Right hindlimb (tissue), 1 donor: ENCODE measurements around the gene EFNB3.
A peak's percentile ranks its signal among the peaks of the same experiment; 100 is the strongest.

Experiments
- DNase-seq: peaks from one replicate; pipeline ENCODE4 v3.0.0-alpha.2; 2018

EFNB3 gene

DNA sequence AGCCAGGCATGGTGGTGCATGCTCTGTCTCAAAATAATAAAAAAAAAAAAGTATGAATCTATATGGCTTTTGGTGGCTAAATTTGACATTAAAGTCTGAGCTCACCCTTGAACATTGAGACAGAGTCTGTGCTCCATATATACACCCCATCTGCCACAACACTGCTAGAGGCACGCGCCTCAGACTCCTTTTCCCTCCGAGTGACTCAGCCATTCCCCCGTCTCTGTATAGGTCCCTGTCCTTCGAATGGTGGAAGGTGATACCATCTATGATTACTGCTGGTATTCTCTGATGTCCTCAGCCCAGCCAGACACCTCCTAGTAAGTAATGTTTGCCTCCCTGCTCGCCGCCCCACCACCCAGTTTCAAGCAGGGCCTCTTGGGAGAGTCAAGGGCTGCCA lies 4.5 kb upstream of the EFNB3 start:
- DNase-seq: no peak

DNA sequence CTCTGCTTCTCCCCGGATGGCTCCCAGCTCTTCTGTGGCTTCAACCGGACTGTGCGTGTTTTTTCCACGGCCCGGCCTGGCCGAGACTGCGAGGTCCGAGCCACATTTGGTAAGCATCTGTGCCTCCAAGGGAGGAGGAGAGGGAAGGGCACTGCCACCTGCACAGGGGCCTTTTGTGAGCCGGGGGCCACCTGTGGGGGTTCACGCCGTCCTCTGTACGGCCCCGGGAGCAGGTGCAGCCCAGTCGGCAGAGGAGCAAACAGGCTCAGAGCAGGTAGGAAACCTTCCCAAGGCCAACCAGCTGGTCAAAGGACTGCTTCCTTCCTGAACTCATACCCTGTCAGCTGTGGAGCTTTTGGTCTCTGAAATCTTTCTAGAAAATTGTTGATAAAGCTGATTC lies 3.3 kb upstream of the EFNB3 start:
- DNase-seq: no peak

GRCh38 chr17:7702776-7703175 lies 2.2 kb upstream of the EFNB3 start:
- DNase-seq: no peak

DNA sequence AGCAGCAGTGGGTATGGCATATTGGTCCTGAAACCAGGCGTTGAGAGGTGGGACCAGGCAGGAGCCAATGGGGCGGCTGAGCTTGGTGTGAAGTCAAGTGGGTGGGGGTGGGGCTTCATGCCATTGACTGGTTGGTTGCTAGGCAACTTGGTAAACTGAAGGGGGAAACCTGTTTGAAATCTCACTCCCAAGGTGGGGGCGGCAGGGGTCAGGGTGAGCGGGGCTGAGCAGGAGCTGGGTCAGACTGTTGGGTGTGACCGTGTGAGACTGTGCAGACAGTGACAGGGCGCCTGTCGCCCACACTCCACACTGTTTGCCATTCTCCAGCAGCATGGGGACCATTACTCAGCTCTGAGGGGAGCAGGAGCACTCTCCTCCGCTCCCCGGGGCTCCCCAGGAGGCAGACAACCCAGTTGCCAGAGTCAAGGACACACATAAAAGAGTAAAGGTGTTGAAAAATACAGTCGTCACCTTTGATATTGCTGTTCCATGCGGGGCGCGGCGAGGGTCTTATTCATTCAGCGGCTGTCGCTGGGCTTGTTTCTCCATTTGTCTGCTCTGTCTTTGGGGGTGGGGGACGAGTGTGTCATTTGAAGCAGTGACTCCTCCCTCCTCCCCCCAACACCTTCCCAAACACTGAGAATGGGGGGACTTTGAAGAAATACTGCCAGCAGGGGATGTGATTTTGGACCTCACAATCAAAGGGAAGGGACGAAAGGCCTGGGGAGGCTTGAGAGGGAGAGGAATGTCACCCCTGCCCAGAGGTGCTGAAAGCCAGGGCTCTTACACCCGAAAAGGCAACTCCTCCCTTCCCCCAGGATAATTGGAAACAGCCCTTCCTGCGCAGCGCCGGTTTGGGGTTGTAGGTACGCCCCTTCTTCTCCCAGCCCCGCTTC lies 1.2 kb upstream of the EFNB3 start:
- peak; percentile 75 for DNase-seq

DNA sequence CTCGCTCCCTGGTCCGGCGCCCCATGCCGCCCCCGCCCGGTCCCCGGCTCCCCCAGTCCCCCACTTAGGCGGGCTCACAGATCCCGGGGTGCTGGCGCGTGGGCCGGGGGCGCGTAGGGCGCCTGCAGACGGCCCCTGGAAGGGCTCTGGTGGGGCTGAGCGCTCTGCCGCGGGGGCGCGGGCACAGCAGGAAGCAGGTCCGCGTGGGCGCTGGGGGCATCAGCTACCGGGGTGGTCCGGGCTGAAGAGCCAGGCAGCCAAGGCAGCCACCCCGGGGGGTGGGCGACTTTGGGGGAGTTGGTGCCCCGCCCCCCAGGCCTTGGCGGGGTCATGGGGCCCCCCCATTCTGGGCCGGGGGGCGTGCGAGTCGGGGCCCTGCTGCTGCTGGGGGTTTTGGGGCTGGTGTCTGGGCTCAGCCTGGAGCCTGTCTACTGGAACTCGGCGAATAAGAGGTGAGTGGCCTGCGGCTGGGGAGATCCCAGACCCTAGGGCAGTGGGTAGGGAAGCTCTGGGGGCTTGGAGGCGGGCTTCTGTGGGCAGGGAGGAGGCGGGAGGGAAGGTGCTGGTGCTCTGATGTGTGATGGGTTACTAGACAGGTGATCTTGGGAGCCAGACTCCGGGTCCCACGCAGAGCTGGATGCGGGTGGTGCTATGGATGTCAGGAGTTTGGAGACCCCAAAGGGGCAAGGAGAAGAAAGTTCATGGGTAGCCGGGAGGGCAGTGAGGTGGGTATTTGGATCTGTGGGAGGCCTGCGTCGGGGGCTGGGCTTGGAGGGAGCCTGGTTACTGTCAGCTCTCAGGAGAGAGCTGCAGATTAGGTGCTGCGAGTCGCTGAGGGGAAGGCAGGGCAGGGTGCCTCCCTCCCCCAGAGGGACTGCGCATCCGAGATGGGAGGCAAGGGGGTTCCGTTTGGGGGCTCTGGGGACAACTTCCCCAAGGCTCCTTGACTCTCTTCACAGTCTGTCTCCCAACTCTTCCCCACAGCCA lies 560 bp downstream of the EFNB3 start:
- no peak for DNase-seq

DNA sequence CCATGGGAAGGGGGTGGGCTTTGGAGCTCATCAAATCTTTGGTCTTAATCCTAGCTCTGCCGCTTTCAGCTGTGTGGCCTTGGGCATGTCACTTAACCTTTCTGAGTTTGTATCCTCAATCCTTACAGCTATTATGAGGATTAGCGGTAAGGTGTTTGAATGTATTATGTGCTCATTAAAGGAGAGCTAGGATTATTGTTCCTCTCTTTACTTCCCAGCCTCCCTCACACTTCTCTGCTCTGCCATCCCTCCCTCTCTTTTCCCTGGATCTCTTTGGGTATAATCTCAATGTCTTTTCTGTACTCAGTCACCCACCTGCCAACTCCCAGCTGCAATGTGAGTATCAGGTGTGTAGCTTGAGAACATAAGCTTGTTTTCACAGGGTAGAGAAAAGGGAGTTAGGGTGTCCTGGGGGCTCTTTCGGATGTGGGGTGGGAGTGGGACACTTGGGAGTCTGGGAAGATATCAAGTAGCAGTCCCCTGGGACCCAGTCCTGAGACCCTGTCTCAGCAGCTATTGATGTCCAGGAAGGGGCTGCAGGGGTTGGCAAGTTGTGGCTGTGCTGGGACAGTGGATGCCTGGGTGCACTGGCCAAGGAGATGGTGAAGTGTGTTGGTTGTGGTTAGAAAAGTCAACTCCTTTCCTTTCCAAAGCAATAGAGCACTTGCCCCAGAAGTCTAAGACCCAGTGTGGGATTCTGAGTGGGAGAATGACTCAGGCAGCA lies 1.8 kb downstream of the EFNB3 start:
- DNase-seq: no peak

DNA sequence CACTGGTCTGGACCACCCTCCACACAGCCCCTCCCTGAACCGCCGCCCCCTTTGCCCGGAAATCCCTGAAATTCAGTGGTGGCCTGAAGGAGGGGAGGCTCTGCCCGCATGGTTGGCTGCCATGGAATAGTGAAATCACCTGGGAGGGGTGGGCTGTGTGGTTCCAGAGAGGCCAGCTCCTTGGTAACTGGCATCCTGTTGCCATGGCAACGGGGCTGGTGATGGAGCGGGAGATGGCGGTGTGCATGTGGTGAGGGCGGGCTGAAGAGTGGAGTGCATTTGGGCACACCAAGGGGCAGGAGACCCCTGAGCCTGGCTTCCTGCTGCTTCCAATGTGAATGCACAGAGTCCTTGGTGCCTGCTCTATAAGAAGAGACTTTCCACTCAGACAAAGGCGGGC lies 2.4 kb downstream of the EFNB3 start:
- DNase-seq: no peak

- no peak for DNase-seq
Measured at GRCh38 chr17:7707858-7708750, 3.1 kb downstream of the EFNB3 start.

DNA sequence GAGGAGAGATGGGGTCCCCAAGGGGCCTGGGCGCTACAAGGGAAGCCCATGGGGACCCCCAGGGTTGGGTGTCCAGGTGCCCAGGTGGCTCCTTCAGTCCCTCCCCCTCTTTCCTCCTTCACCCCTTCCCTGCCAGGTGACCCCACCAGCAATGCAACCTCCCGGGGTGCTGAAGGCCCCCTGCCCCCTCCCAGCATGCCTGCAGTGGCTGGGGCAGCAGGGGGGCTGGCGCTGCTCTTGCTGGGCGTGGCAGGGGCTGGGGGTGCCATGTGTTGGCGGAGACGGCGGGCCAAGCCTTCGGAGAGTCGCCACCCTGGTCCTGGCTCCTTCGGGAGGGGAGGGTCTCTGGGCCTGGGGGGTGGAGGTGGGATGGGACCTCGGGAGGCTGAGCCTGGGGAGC lies 4.0 kb downstream of the EFNB3 start:
- DNase-seq: no peak

DNA sequence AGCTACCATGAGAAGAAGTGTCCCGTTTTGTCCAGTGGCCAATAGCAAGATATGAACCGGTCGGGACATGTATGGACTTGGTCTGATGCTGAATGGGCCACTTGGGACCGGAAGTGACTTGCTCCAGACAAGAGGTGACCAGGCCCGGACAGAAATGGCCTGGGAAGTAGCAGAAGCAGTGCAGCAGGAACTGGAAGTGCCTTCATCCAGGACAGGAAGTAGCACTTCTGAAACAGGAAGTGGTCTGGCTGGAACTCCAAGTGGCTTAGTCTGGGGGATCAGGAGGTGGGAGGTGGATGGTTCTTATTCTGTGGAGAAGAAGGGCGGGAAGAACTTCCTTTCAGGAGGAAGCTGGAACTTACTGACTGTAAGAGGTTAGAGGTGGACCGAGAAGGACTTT lies 5.3 kb downstream of the EFNB3 start:
- no peak for DNase-seq

DNA sequence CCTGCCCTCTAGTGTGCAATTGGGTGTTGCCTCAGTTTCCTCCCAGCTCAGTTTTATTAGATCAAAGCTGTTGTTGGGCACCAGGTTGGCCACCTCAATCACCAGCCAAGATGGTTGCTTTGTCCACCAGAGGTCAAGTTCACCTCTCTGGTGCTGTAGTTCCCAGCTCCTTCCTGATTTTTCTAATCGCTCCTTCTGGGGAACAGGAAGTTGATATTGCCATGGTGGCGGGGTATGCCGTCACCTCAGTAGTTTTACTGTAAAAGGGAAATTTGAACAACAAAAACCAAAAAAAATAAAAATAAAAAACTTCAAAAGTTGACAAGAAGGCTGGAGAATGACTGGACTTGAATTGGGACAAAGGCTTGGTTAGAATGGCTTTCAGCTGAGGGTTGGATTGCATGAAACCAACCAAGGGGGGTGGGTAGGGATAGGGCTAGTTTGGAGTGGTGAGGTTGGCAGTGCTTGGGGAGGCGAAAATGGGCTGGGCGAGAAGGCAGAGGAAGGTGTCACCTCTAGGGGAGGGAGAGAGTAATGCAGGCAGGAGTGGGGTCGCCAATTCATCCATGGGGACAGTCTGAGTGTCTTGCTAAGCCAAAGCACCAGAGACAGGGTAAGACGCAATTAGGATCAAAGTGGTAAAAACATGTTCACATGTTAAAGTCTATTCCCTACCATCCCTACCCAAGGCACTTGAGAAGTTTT lies 6.2 kb downstream of the EFNB3 start:
- no peak for DNase-seq

- DNase-seq: no peak
Measured at GRCh38 chr17:7712111-7712771, 7.2 kb downstream of the EFNB3 start.

- DNase-seq: no peak
Measured at GRCh38 chr17:7713782-7714181, 8.8 kb downstream of the EFNB3 start.

DNA sequence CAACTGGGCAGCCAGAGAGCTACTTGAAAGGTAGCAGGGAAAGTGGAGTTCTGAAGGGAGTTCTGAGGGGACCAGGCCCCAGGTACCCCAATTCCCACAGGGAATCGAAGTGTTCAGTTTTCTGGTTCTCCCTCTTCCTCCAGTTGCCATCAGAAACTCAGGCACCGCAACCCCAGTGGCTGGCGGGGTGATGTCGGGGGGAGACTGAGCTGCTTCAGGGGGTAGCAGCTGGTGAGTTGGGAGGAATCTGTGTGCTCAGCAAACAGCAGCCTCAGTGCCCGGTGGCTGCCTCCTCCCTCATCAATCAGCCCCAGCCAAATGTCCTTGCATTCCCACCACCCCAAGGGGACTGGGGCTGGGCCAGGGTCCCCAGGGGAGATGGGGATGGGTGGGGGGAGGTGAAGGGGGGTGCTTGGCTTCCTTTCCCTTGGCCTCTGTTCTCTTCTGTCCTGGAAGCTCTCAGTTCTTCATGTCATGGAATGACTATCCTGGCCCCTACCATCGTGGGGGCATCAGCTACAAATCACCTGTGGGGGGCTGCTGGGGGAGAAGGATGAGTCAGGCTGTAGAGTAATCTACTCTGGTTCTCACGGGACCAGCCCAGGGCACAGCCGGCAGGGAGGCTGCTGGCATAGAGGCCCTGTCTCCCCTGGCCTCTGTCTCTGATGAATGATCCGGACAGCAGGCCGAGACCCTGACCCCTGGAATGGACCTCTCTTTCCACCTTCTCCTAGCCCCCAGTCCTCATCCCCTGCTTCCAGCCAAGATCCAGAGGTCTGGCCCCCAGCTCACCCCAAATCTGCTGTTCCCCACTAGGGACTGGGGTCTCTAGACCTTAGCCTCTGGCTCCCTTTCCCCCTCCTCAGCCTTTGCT lies 10.0 kb downstream of the EFNB3 start:
- no peak for DNase-seq

DNA sequence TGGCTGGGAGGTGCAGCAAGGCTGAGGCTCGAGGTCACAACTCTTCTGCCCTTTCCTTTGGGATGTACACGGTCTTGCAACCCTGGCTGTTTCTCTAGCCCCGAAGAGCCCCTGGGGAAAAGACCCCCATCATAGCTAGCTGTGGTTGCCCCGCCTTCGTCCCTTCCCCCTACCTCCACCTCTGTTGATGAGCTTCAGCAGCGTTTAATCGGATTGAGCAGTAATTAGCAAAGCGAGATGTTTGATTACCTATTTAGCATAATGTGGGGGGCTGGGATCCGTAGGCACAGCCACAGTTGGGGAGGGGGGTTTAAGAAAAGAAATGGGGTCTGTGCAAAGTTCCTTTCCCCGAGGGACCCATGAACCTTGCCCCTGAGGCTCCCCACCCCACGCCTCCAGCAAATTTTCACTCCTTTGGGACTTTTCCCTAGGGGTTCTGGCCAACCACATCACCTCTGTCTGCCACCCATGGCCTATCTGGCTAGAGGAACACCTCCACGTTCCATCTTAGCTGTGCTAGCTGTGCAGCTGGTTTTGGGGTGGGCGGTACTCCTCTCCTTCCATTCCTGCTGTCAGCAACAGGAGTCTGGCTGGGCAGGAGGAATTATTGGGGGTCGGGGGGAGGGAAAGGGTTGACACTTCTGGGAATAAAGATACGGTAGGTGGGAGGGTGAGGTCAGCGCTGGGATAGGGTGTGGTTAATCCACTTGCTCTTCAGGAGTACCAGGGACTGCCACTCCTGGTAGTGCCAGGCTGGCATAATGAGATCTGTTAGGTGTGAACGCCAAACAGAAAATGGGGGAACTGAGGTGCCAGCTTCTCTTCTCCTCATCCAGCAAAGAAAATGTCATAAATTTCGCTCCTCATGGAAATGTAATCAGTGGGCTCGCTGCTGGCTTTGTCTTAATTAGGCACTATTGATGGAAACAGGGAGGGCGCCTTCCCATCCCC lies 11.2 kb downstream of the EFNB3 start:
- no peak for DNase-seq

GRCh38 chr17:7716901-7717755 lies 12.1 kb downstream of the EFNB3 start, which contains the start of gene DNAH2:
DNAH2 (plus strand) TSS chr17:7717744; CDS start chr17:7719735, 1,991 bp downstream.
- DNase-seq: peak; percentile 93

DNA sequence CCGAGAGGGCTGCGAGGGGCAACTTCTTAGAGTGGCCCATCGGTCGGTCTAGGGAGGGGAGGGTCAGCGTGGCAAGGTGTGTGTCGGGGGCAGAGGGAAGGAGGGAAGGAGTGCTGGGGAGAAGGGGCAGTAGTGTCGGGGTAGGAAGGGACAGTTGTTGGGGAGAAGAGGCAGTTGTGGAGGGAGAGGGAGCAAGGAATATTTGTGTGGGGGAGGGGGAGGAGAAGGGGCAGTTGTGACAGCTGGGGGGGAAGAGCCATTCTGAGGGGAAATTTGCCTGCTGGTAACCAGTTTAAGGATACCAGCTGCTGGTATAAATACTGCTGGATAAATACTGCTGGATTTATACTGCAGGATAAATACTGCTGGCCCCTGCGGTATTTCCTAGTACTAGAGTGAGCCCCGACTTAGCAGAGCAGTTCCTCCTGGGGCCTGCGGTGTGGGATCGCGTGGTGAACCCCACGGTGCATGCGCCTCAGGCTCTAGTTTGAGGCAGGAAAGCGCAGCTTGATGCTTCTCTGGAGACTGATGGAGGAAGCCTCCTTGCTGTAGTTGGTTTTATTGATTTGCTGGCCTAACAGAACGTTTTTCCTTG lies 12.9 kb downstream of the EFNB3 start:
- DNase-seq: no peak
